T-helper 1 cell treated with Interleukin-12 subunit alpha and Interleukin-12 subunit beta and Interleukin-4 antibody, amounts not matched to agents 30 μg/mL and 1 μg/mL, for 36 hours (primary cell): Measurements from ENCODE around the gene PRKCE.

Source experiments
- H3K27ac Mint-ChIP-seq: one replicate; pipeline ENCODE4 v1.8.0; 2021; ENCODE audit warnings: mild to moderate bottlenecking, mixed read lengths
- H3K27me3 Mint-ChIP-seq: one replicate; pipeline ENCODE4 v1.8.0; 2021; ENCODE audit warnings: low read depth, mixed read lengths
- H3K36me3 Mint-ChIP-seq: one replicate; pipeline ENCODE4 v1.8.0; 2021; ENCODE audit warnings: low read depth, mixed read lengths
- H3K4me1 Mint-ChIP-seq: one replicate; pipeline ENCODE4 v1.8.0; 2021; ENCODE audit warnings: low read depth, mixed read lengths
- H3K4me3 Mint-ChIP-seq: one replicate; pipeline ENCODE4 v1.8.0; 2021; ENCODE audit warnings: mild to moderate bottlenecking, moderate library complexity, mixed read lengths
- H3K9me3 Mint-ChIP-seq: one replicate; pipeline ENCODE4 v1.8.0; 2021; ENCODE audit warnings: mixed read lengths

PRKCE gene

DNA sequence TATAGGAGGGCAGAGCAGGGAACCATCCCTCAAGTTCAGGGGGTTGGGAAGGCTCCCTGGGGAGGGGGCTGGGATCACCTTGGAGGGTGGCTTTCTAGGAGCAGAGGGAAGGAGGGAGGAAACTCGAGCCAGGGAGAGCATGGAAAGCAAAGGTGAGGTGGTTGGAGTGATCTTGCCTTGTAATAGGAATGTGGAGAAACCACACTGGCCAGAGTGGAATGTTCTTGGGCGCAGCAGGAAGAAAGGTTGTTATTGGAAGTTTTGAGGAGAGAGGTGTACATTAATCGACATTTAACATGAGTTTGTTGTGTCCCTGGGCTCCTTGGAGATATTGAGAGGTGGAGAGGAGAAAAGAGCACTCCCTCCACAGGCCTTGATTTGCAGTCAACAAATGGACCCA is 272.2 kb downstream of the PRKCE start:
- Mint-ChIP-seq H3K4me3 (no peak overlapping the region), H3K4me1 (peaks cover 11% of the 10 kb centered on the region), H3K9me3 (no peaks in the 10 kb centered on the region), H3K36me3 (no peaks in the 10 kb centered on the region), H3K27ac (no peak overlapping the region), H3K27me3 (no peaks in the 10 kb centered on the region)

DNA sequence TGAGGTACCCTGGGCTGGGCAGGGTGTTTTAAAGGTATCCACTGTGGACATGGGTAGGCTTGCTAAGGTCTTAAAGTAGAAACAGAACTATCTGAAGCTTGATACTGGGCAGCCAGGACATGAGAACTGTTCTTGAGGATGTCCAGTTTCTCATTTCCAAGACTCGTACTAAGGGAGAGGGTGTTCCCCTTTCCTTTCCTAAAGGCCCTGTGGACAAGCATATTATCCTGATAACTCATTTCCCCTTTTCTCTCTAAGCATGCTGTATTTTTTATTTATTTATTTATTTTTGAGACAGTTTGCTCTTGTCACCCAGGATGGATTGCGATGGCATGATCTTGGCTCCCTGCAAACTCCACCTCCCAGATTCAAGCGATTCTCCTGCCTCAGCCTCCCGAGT is 273.6 kb downstream of the PRKCE start:
- H3K27ac Mint-ChIP-seq, result no peak overlapping the region
- H3K27me3 Mint-ChIP-seq, result no peaks in the 10 kb centered on the region
- no peaks in the 10 kb centered on the region for H3K4me1 Mint-ChIP-seq
- H3K4me3 Mint-ChIP-seq, result no peak overlapping the region
- no peaks in the 10 kb centered on the region for H3K9me3 Mint-ChIP-seq
- no peaks in the 10 kb centered on the region for H3K36me3 Mint-ChIP-seq

DNA sequence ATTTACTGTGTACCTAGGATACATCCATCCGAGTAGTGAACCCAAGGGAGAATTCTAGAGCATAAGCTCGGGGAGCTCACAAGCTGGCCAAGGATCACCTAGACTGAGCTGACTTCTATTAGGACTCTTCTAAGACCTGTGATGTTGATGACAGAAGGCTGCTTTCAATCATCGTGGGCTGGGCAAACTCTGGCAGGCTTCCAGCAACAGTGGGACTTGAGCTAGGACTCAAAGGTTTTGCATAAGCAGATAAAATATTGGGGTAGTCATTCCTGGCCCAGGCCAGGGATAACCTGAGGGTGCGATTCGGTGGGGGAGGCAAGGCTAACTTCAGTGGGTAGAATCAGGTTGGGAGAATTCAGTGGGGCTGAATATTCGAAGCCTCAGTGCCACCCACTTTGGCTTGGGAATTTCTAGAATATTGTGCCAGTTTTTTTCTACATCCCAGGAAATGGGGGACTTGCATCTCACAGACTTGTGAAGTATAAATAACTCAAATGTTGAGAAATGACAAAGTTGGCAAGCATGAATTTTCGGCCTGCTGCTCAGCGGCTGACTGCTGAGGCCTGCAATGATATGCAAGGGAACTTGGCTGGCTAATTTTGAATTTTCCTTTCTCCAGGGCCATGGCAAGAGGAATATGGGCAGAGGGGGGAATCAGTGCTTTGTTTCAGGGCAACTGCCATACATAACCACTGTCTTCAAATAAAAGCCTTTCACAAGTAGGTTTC is 274.3 kb downstream of the PRKCE start:
- Mint-ChIP-seq H3K4me1 (no peaks in the 10 kb centered on the region), H3K4me3 (no peak overlapping the region), H3K9me3 (no peaks in the 10 kb centered on the region), H3K27me3 (no peaks in the 10 kb centered on the region), H3K36me3 (no peaks in the 10 kb centered on the region), H3K27ac (no peak overlapping the region)

DNA sequence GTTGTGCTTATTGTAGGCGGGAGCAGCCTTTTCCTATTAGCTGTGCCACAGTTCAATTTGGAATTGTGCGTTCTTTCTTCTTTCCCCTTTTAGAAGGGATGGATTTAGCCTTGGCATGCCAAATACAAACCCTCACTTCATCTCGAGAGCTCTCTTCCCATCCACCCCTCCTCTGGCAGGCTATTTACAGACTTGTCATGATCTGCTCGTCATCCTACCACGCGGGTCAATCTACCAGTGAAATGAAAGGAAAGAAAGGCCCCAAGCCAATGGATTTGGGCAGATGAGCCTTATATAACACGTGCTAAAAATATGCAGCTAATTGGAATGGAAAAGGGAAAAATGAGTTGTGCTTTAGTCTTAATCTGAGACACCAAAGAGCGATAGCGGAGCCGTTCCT is 277.5 kb downstream of the PRKCE start:
- Mint-ChIP-seq H3K27ac (no peak overlapping the region), H3K36me3 (no peaks in the 10 kb centered on the region), H3K4me3 (no peak overlapping the region), H3K9me3 (no peaks in the 10 kb centered on the region), H3K4me1 (peaks cover 2% of the 10 kb centered on the region), H3K27me3 (no peaks in the 10 kb centered on the region)

DNA sequence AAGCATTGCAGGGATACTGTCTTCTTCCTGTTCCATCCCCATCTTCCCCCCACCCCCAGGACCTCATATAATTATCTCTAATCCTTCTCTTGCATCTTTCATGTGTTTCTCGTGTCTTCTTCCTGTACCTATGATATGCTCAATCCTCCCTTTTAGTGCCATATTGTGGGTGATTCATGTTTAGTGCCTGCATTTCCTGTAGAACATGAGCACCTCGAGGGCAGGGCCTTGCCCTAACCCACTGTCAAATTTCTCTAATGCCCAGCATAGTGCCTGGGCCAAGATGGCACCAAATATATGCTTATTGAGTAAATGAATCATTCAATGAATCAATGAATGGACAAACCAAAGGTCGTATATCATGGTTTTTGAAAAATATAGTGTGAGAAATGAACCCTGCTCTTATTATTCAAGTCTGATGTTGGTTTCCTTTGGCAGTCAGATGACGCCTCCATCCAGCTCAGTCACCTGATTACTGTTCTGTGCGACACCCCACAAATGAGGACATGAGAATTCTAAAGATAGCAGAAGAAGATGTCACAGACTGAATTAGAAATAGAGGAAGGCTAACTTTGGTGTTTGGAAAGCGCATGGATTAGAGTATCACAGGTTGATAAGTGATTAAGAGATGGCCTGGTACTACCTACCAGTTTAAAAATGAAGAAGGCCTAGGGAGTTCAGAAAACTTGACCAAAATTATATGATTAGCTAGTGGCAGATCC is 278.4 kb downstream of the PRKCE start:
- H3K4me1 Mint-ChIP-seq, result peaks cover 2% of the 10 kb centered on the region
- no peaks in the 10 kb centered on the region for H3K27me3 Mint-ChIP-seq
- H3K9me3 Mint-ChIP-seq, result no peaks in the 10 kb centered on the region
- no peak overlapping the region for H3K4me3 Mint-ChIP-seq
- no peak overlapping the region for H3K27ac Mint-ChIP-seq
- no peaks in the 10 kb centered on the region for H3K36me3 Mint-ChIP-seq

DNA sequence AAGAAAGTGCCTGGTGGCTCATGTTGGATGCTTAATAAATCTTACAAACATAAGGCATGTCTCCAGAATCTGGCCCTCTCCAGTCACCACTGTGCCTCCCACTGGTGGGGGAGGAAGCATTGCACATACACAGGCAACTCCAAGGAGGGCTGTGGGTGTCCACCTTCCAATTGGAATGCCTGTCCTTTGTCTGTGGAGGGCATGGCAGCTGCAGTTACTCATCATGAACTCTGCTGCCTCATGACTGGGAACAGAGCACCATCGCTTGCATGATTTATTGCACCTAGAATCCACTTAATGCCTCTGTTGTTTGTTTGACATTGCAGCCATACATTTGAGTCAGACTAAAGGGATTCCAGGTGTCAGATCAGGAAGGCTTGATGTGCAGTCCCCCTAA is 278.9 kb downstream of the PRKCE start:
- Mint-ChIP-seq H3K27ac (no peak overlapping the region), H3K4me3 (no peak overlapping the region), H3K9me3 (no peaks in the 10 kb centered on the region), H3K4me1 (peaks cover 2% of the 10 kb centered on the region), H3K36me3 (no peaks in the 10 kb centered on the region), H3K27me3 (no peaks in the 10 kb centered on the region)

DNA sequence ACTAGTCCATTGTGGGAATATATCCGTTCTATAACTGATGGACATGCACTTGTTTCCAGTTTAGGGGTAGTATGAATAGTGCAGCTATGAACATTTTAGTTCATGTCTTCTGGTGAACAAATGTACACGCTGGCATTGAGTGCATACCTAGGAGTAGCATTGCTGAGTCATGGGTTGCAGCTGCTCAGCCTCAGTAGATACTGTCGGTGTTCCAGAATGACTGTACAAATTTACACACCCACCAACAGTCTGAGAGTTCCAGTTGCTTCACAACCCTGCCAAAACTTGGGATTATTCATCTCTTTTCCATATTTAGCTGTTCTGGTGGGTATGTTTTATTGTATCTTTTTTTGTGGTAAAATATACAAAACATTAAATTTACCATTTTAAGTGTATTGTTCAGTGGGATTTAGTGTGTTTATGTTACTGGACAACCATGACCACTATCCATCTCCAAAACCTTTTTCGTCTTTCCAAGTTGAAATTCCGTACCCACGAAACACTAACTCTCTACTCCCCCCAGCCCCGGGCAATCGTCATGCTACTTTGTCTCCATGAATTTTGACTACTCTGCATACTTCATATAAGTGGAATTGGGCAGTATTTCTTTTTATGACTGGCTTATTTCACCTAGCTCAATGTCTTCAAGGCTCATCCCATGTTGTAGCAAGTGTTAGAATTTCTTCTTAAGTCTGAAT is 281.0 kb downstream of the PRKCE start:
- Mint-ChIP-seq H3K4me3 (no peak overlapping the region), H3K27ac (no peak overlapping the region), H3K9me3 (no peaks in the 10 kb centered on the region), H3K36me3 (no peaks in the 10 kb centered on the region), H3K4me1 (peaks cover 6% of the 10 kb centered on the region), H3K27me3 (no peaks in the 10 kb centered on the region)

DNA sequence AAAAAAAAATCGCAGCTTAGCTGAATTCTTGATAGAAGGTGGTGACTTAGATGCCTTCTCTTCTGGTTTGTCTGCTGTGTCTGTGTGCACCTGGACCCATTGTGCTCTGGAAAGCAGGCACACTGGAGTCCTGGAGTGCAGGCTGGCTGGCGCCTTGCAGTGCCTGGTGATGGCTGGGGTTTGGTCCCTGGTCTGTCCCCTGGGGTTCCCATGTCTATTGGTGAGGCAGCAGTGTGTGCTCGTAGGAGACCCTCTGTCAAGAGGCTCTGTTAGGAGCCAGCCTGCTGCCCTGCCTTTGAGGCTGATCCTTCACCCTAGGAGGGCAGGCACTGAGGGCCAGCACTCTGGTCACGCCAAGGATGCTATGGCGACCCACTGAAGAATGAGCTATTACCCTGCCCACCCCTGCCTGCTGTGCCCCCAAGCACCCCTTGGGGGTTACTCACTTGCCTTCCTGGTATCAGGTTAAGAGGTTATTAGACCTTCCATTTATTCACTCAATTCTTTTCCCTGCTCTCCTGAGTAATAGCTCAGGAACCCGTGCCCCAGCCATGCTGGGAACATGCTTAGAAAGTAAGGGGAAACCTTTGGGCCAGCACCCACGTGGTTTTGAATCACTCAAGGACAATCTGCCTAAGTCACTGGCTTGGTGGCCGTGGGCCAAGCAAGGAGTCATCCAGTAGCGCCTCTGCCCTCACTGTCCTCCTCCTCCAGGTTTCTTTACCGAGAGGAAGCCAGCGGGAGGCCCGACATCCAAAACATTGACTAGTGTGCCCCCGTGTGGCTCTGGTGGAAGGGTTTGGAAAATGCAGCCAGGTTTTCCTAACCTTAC is 284.5 kb downstream of the PRKCE start:
- Mint-ChIP-seq H3K27ac (no peak overlapping the region), H3K4me1 (peaks cover 6% of the 10 kb centered on the region), H3K4me3 (no peak overlapping the region), H3K36me3 (no peaks in the 10 kb centered on the region), H3K27me3 (no peaks in the 10 kb centered on the region), H3K9me3 (no peaks in the 10 kb centered on the region)

DNA sequence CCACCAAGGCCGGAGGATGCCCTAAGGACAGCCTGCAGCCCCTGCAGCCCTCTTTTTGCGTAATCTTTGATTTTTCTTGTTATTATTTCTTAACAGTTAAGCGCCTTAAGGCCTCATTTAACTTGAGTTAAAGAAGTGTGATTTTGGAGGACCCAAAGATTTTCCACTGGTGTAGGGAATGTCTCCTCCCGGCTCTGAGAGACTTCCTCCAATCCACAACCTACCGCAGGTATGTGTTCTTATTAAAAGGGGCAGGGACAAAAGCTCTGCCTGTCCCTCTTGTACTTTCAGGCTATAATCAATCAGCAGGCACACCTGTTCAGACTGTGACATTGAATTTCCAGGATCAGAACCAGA is 285.1 kb downstream of the PRKCE start:
- H3K9me3 Mint-ChIP-seq, result no peaks in the 10 kb centered on the region
- no peak overlapping the region for H3K27ac Mint-ChIP-seq
- H3K4me3 Mint-ChIP-seq, result no peak overlapping the region
- H3K4me1 Mint-ChIP-seq, result peaks cover 6% of the 10 kb centered on the region
- H3K36me3 Mint-ChIP-seq, result no peaks in the 10 kb centered on the region
- no peaks in the 10 kb centered on the region for H3K27me3 Mint-ChIP-seq

DNA sequence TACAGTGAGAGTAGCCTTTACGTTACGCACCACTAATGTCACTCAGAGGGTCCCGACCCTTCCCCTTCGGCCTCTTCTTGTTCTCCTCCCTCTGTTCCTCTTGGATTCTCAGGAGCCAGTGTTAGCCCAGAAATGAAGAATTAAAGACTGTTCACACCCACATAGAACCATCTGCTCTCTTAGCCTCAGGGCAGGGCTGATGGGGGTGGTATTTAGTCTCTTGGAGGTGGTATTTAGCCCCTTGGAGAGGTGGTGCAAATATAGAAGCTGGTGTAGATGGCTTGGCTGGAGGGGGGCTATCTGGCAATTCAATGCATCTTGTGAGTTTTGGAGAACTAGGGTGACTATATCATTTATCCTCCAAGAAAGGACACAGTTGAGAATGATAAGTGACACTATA is 286.5 kb downstream of the PRKCE start:
- Mint-ChIP-seq H3K4me1 (peaks cover 3% of the 10 kb centered on the region), H3K36me3 (no peaks in the 10 kb centered on the region), H3K9me3 (no peaks in the 10 kb centered on the region), H3K27me3 (no peaks in the 10 kb centered on the region), H3K4me3 (no peak overlapping the region), H3K27ac (no peak overlapping the region)

DNA sequence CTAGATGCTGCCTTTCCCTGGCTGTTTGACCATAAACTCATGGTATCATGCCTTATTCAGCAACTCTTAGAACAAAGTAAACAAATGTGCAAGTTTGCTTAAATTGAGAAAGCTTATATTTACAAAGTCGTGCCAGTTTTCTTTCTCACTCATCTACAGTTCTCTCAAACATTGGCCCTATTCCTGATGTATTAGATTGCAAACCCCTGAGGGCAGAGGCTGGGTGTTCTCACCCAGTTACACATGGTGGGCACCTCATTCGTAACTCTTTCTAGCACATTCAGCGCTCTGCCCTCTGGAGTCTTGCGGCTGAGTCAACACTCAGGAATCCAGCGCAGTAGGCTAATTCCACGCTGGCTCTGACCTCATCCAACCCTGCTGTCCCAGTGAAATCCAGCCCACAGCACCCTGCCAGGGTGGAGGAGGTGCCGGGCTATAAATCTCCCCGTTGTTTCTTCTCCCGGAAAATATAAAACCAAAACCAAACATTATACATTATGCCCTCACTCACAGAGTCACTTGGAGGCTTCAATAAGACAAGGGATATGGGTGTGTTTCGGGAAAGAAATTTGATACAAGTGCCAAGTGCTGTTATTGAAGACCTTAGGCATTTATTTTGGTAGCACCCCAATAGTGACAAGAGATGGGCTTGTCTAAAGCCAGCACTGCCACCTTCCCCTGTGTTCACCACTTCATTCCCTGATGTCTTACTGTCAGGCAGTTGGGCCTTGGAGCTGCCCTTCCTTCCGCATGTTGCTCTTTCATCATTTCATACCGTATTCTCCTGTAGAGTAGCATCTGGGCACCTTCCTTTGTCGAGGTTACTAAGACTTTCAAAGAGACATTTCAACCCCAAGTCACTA is 287.4 kb downstream of the PRKCE start:
- Mint-ChIP-seq H3K4me3 (no peak overlapping the region), H3K36me3 (no peaks in the 10 kb centered on the region), H3K27ac (no peak overlapping the region), H3K4me1 (peaks cover 3% of the 10 kb centered on the region), H3K27me3 (no peaks in the 10 kb centered on the region), H3K9me3 (no peaks in the 10 kb centered on the region)

DNA sequence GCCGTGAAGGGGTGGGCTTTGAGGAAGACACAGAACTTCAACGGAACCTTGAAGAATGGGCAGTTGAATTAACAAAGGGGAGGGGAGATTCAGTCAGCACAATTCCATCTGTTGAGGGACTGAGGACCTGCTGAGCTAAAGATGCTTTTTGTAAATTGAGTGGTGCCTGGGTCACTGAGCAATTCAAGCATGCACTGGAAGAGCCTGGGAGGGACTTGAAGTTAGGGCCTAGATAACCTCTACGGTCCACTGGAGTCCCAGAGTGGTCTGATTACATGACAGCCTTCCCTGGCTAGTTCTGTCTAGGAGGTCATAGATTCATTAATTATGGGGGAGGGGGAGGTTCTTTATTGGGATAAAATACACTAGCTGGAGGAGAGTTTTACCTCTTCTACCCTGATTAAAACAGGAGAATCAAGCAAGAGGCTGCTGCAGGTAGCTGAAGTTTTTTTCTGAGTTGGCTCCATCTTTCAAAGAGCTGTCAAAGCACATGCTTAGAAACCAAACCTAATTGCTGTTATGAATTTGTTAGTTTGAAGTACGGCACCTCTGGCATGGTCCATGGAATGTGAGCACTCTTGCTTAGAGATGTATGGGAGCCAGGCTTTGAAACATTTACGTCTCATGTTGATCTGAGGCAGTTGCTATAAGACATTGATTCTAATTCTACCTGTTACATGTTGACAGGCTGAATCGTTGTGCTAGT is 290.2 kb downstream of the PRKCE start:
- Mint-ChIP-seq H3K27me3 (no peaks in the 10 kb centered on the region), H3K36me3 (no peaks in the 10 kb centered on the region), H3K4me3 (no peak overlapping the region), H3K27ac (no peak overlapping the region), H3K4me1 (no peaks in the 10 kb centered on the region), H3K9me3 (no peaks in the 10 kb centered on the region)

DNA sequence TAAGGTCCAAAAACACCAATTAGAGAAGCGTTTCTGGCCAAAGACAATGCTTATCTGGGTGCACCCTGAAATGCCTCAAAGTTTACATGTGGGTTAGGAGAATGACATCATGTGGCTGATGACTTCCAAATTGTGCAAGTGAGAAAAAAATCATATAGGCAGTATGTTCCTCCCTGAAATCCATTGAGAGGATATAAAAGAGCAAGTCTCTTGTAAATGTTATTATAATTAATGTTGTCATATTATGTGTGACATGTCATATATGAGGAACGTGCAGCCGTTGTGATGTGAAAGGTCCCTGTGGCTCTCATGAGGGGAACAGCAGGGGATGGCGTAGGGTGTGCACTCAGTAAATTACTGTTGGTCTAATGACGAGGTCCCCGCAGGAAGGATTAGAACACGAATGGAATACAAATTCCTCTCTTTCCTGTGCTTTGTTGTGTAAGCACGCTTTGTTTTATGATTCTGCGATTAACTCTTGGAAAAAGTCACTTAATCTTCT is 290.8 kb downstream of the PRKCE start:
- Mint-ChIP-seq H3K9me3 (no peaks in the 10 kb centered on the region), H3K4me1 (no peaks in the 10 kb centered on the region), H3K4me3 (no peak overlapping the region), H3K27ac (no peak overlapping the region), H3K36me3 (no peaks in the 10 kb centered on the region), H3K27me3 (no peaks in the 10 kb centered on the region)
